Activated T-cell treated with anti-CD3 and anti-CD28 coated beads, Interleukin-2, amount 50 U/mL, for 4 hours (primary cell): ENCODE measurements around the gene COMMD10. TPM values are rescaled to one million over a fixed set of nuclear protein-coding genes. Genes with fewer than 3 reads are reported as not detected.

Experiments used
- ATAC-seq, 2 donors: fragments of 200-7000 bp; cut with Tn5 transposase; one replicate each; pipeline ENCODE4 v1.10.0; 2021
- DNase-seq: peaks from one replicate; pipeline ENCODE4 v3.0.0-alpha.2; 2020
- H3K27me3 Mint-ChIP-seq: one replicate; pipeline ENCODE4 v1.8.0; 2021; ENCODE audit warnings: low read depth, mixed read lengths
- H3K36me3 Mint-ChIP-seq: one replicate; pipeline ENCODE4 v1.8.0; 2022; ENCODE audit warnings: mixed read lengths; ENCODE audit not compliant: insufficient read depth
- H3K4me1 Mint-ChIP-seq: one replicate; pipeline ENCODE4 v1.8.0; 2021; ENCODE audit warnings: low read depth, mixed read lengths
- H3K4me3 Mint-ChIP-seq: one replicate; pipeline ENCODE4 v1.8.0; 2021; ENCODE audit warnings: mild to moderate bottlenecking, moderate library complexity, mixed read lengths
- H3K9me3 Mint-ChIP-seq: one replicate; pipeline ENCODE4 v1.8.0; 2021; ENCODE audit warnings: mixed read lengths
- total RNA-seq, 3 donors: library from RNA; stranded (reverse); gene quantifications; one replicate each; pipeline ENCODE4 v1.2.1, GENCODE V29; 2021

The COMMD10 gene
- total RNA-seq, 3 donors from 2014 or later = 19.1 to 22.9 (median 19.6) TPM

DNA sequence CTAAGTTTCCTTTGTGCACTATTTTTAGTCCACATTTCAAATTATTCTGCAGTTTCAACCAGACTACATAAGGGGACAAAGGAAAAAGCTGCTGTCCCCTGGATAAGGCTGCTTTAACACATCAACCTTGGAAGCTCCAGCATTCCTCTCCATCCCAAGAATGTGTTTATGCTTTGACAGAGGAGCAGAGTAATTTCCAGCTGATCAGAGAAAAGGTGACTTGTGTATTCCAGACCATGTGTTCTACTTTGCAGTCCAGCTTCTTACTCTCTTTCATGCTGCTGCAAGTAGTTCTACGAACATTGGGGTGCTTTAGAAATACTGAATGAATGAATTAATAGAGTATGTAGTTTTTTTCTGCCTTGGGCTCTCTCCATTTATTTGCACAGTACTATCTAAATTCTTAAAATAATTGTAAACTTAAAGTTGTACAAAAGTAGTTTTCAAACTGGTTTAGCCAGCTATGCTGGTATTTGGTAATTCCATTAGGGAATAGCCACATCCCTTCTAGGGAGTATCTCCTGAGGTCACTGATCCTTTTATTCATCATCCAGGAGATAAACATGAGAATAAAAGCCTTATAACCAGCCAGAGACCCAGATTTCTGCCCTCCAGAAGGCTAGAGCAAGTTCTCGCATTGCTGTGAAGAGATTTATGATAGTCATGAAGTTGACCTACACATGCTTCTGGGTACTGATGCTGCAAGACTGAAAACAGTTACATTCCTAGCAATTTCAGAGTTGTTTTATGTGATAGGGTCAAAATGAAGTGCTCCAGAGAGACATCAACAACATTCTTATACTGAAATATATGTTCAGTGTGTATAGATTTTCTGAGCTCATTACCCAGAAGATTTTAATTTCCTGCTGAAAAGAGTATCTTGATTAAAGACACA, 215.2 kb downstream of the COMMD10 start:
- H3K4me3 Mint-ChIP-seq = no peak overlapping the region
- H3K36me3 Mint-ChIP-seq = peaks cover 81% of the 10 kb centered on the region
- H3K9me3 Mint-ChIP-seq = peaks cover 40% of the 10 kb centered on the region
- no peak for ATAC-seq
- no peaks in the 10 kb centered on the region for H3K27me3 Mint-ChIP-seq
- H3K4me1 Mint-ChIP-seq = no peaks in the 10 kb centered on the region
- DNase-seq = no peak

DNA sequence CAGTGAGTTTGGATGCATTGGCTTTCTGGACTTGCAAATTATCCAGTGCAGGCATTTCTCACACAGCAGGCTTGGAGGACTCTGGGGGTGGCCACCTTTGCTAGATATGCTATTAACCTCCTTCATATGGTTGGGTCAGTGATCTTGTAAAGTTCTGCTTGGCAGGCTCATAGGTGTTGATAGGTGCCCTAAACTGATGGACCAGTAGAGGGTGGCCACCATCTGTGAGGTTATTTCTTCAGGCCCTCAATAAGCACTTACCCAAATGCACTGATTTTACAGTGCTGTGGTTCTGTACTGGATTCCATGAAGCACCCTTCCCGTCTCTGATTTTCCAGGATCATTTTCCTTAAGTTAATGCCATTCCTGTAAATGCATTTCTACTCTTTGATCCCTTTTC, 216.3 kb downstream of the COMMD10 start:
- DNase-seq = no peak
- H3K4me3 Mint-ChIP-seq = no peak overlapping the region
- peaks cover 88% of the 10 kb centered on the region for H3K36me3 Mint-ChIP-seq
- no peaks in the 10 kb centered on the region for H3K27me3 Mint-ChIP-seq
- no peaks in the 10 kb centered on the region for H3K4me1 Mint-ChIP-seq
- H3K9me3 Mint-ChIP-seq = peaks cover 43% of the 10 kb centered on the region
- no peak for ATAC-seq

GRCh38 chr5:116303340-116303739, 218.5 kb downstream of the COMMD10 start:
- ATAC-seq = no peak
- no peaks in the 10 kb centered on the region for H3K4me1 Mint-ChIP-seq
- H3K27me3 Mint-ChIP-seq = no peaks in the 10 kb centered on the region
- no peak for DNase-seq
- no peak overlapping the region for H3K4me3 Mint-ChIP-seq
- H3K9me3 Mint-ChIP-seq = peaks cover 43% of the 10 kb centered on the region
- peaks cover 87% of the 10 kb centered on the region for H3K36me3 Mint-ChIP-seq

DNA sequence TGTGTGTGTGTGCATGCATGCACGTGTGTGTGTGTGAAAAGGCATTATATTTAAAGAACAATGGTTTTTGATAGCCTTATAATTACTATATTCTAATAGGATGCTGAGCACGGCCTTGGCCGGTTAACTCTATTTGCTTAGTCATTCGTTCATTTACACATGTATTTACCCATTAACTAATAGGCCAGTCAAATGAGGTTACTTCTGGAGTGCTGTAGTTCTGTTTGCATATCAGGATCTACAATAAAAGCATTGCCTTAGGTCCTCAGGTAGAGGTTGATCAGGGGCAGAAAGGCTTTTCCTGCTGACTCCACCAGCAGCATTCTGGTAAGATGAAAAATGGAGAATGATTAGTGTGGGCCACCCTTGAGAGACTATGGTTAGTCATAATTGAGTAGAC, 219.0 kb downstream of the COMMD10 start:
- H3K4me3 Mint-ChIP-seq = no peak overlapping the region
- peaks cover 40% of the 10 kb centered on the region for H3K9me3 Mint-ChIP-seq
- peaks cover 83% of the 10 kb centered on the region for H3K36me3 Mint-ChIP-seq
- ATAC-seq = no peak
- H3K27me3 Mint-ChIP-seq = no peaks in the 10 kb centered on the region
- H3K4me1 Mint-ChIP-seq = no peaks in the 10 kb centered on the region
- DNase-seq = no peak

GRCh38 chr5:116305899-116306298, 221.1 kb downstream of the COMMD10 start:
- H3K36me3 Mint-ChIP-seq = peaks cover 81% of the 10 kb centered on the region
- no peaks in the 10 kb centered on the region for H3K4me1 Mint-ChIP-seq
- DNase-seq (no peak), ATAC-seq (no peak)
- H3K9me3 Mint-ChIP-seq = peaks cover 58% of the 10 kb centered on the region
- no peak overlapping the region for H3K4me3 Mint-ChIP-seq
- H3K27me3 Mint-ChIP-seq = no peaks in the 10 kb centered on the region

- no peaks in the 10 kb centered on the region for H3K27me3 Mint-ChIP-seq
- no peak overlapping the region for H3K4me3 Mint-ChIP-seq
- H3K9me3 Mint-ChIP-seq = peaks cover 62% of the 10 kb centered on the region
- no peak for ATAC-seq
- DNase-seq = no peak
- H3K4me1 Mint-ChIP-seq = no peaks in the 10 kb centered on the region
- H3K36me3 Mint-ChIP-seq = peaks cover 80% of the 10 kb centered on the region
Measured at GRCh38 chr5:116306846-116307245, 222.0 kb downstream of the COMMD10 start.

- H3K4me1 Mint-ChIP-seq = peaks cover 3% of the 10 kb centered on the region
- H3K36me3 Mint-ChIP-seq = peaks cover 78% of the 10 kb centered on the region
- H3K9me3 Mint-ChIP-seq = peaks cover 55% of the 10 kb centered on the region
- no peak overlapping the region for H3K4me3 Mint-ChIP-seq
- H3K27me3 Mint-ChIP-seq = no peaks in the 10 kb centered on the region
- DNase-seq (no peak), ATAC-seq (no peak)
Measured at GRCh38 chr5:116308391-116308790, 223.6 kb downstream of the COMMD10 start.

DNA sequence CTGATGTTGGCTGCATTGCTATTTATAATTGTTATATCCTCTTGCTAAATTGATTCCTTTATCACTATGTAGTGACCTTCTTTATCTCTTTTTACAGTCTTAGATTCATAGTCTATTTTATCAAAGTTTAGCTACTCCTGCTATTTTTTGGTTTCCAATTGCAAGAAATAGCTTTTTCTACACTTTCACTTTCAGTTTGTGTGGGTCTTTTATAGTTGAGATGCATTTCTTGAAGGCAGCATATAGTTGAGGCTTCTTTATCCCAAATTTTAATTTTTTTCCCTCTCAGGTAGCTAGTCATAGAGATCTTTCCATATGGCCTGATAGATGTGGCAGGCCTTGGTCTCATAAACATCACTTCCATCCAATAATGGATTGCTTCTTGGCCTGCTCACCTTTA, 228.5 kb downstream of the COMMD10 start:
- DNase-seq (no peak), ATAC-seq (no peak)
- peaks cover 68% of the 10 kb centered on the region for H3K36me3 Mint-ChIP-seq
- H3K9me3 Mint-ChIP-seq = peaks cover 39% of the 10 kb centered on the region
- peak overlapping the region; percentile 23 for H3K4me3 Mint-ChIP-seq
- H3K27me3 Mint-ChIP-seq = no peaks in the 10 kb centered on the region
- peaks cover 4% of the 10 kb centered on the region for H3K4me1 Mint-ChIP-seq

GRCh38 chr5:116315531-116315930, 230.7 kb downstream of the COMMD10 start:
- H3K4me3 Mint-ChIP-seq = no peak overlapping the region

GRCh38 chr5:116318091-116318854, 233.4 kb downstream of the COMMD10 start:
- DNase-seq (no peak), ATAC-seq (no peak)
- Mint-ChIP-seq H3K4me3 (no peak overlapping the region), H3K27me3 (no peaks in the 10 kb centered on the region), H3K4me1 (peaks cover 3% of the 10 kb centered on the region), H3K9me3 (peaks cover 26% of the 10 kb centered on the region), H3K36me3 (peaks cover 73% of the 10 kb centered on the region)

More at GRCh38 chr5:116315531-116315930, 230.7 kb downstream of the COMMD10 start:
- Mint-ChIP-seq H3K27me3 (no peaks in the 10 kb centered on the region), H3K36me3 (peaks cover 76% of the 10 kb centered on the region), H3K9me3 (peaks cover 26% of the 10 kb centered on the region), H3K4me1 (peaks cover 4% of the 10 kb centered on the region)
- ATAC-seq (no peak), DNase-seq (no peak)

DNA sequence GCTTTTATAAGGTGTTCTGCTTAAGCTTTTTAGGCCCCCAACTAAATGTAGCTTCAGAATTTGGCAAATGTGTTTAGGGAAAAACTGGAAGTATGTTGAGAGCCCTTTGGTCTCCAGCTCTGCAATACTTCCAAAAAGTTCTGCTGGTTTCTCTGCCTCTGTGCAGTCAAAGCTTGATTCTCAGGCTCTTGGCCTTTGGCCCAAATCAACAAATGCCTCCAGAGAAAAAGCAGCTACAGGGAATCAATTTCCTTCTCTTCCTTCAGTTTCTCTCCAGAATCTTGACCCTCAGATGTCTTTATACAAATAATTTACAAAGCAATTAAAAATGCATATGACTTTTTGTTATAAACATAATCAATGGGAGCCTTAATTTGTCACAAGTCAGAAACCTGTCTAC, 235.7 kb downstream of the COMMD10 start:
- H3K4me1 Mint-ChIP-seq = no peaks in the 10 kb centered on the region
- H3K9me3 Mint-ChIP-seq = peaks cover 29% of the 10 kb centered on the region
- no peaks in the 10 kb centered on the region for H3K27me3 Mint-ChIP-seq
- no peak overlapping the region for H3K4me3 Mint-ChIP-seq
- DNase-seq (no peak), ATAC-seq (no peak)
- peaks cover 66% of the 10 kb centered on the region for H3K36me3 Mint-ChIP-seq

GRCh38 chr5:116329503-116329902, 244.7 kb downstream of the COMMD10 start:
- H3K4me3 Mint-ChIP-seq = no peak overlapping the region

GRCh38 chr5:116340799-116341198, 256.0 kb downstream of the COMMD10 start:
- Mint-ChIP-seq H3K9me3 (peaks cover 49% of the 10 kb centered on the region), H3K36me3 (peaks cover 24% of the 10 kb centered on the region), H3K4me3 (no peak overlapping the region), H3K4me1 (no peaks in the 10 kb centered on the region), H3K27me3 (no peaks in the 10 kb centered on the region)
- DNase-seq (no peak), ATAC-seq (no peak)

More at GRCh38 chr5:116329503-116329902, 244.7 kb downstream of the COMMD10 start:
- no peaks in the 10 kb centered on the region for H3K27me3 Mint-ChIP-seq
- H3K4me1 Mint-ChIP-seq = no peaks in the 10 kb centered on the region
- ATAC-seq (no peak), DNase-seq (no peak)
- peaks cover 52% of the 10 kb centered on the region for H3K9me3 Mint-ChIP-seq
- peaks cover 53% of the 10 kb centered on the region for H3K36me3 Mint-ChIP-seq
